ENCODE results near the gene B3GALNT2. TPM values are rescaled to one million over a fixed set of nuclear protein-coding genes. Genes with fewer than 3 reads are reported as not detected.

Gene B3GALNT2
- polyA plus RNA-seq, 3 donors, result 8.9 to 11.8 (median 10.4) TPM

GRCh38 chr1:235402457-235403200, 101.6 kb downstream of the B3GALNT2 start:
- 100% methylated on average over 2 of the region's 7 CpGs for WGBS (ENCODE audit: insufficient coverage)
- Histone ChIP-seq H3K9ac (ENCODE audit: insufficient read depth, low read length, poor library complexity, severe bottlenecking) (no peak overlapping the region), H3K4me1 (ENCODE audit: control insufficient read depth in 1 of 2, insufficient read depth in 2 of 2, low read length in 2 of 2) (no peaks in the 10 kb centered on the region), H3K36me3 (replicated peaks in 1 of 2; ENCODE audit: control insufficient read depth in 1 of 2, insufficient read depth in 2 of 2, low read length in 2 of 2) (peaks cover 8 to 20% of the 10 kb centered on the region in 2 donors), H3K9me3 (replicated peaks in 1 of 2; ENCODE audit: control insufficient read depth in 1 of 2, insufficient read depth in 1 of 2, low read length in 2 of 2) (no peaks in the 10 kb centered on the region), H4K20me1 (ENCODE audit: insufficient read depth, low read length) (peaks cover 4% of the 10 kb centered on the region), H3K4me2 (replicated peaks; ENCODE audit: extremely low read depth, low read length, poor library complexity, severe bottlenecking) (no peak overlapping the region), H3K27ac (ENCODE audit: low read depth in 1 of 2, low read length in 2 of 2) (no peak overlapping the region), H3K27me3 (ENCODE audit: control insufficient read depth in 2 of 2, insufficient read depth in 2 of 2, low read length in 2 of 2) (no peaks in the 10 kb centered on the region), H3K4me3 (replicated peaks in 1 of 3; ENCODE audit: low read depth in 2 of 3, low read length in 3 of 3) (no peak overlapping the region), H2AFZ (ENCODE audit: insufficient read depth, low read depth, low read length, poor library complexity, severe bottlenecking) (no peak overlapping the region), H3K79me2 (ENCODE audit: insufficient read depth, low read length) (peaks cover 29% of the 10 kb centered on the region)
- DNase-seq, result no peak
- H3K27ac Mint-ChIP-seq, result peak overlapping the region in 2 of 7 donors; percentile 33 to 72
- no peaks in the 10 kb centered on the region for H3K4me1 Mint-ChIP-seq
- H3K36me3 Mint-ChIP-seq, result peaks cover 17 to 35% of the 10 kb centered on the region in 2 donors
- intact Hi-C loops (cut with micrococcal nuclease), result no loop called here
- H3K27me3 Mint-ChIP-seq (ENCODE audit: low read depth in 3 of 3), result no peaks in the 10 kb centered on the region
- H3K4me3 Mint-ChIP-seq, result no peak overlapping the region
- H3K9me3 Mint-ChIP-seq, result no peaks in the 10 kb centered on the region
- no peak for TF ChIP-seq CTCF (IDR thresholded peaks at IDR 0.05)

- H3K4me1 Mint-ChIP-seq, result no peaks in the 10 kb centered on the region
- no peak overlapping the region for H2AFZ ChIP-seq (ENCODE audit: insufficient read depth, low read depth, low read length, poor library complexity, severe bottlenecking)
- H3K9me3 ChIP-seq (replicated peaks in 1 of 2; ENCODE audit: control insufficient read depth in 1 of 2, insufficient read depth in 1 of 2, low read length in 2 of 2), result no peaks in the 10 kb centered on the region
- H3K27me3 ChIP-seq (ENCODE audit: control insufficient read depth in 2 of 2, insufficient read depth in 2 of 2, low read length in 2 of 2), result no peaks in the 10 kb centered on the region
- no peak overlapping the region for H3K9ac ChIP-seq (ENCODE audit: insufficient read depth, low read length, poor library complexity, severe bottlenecking)
- H3K27ac Mint-ChIP-seq, result no peak overlapping the region
- peaks cover 17 to 38% of the 10 kb centered on the region in 2 donors for H3K36me3 Mint-ChIP-seq
- H3K4me3 ChIP-seq (replicated peaks in 1 of 3; ENCODE audit: low read depth in 2 of 3, low read length in 3 of 3), result no peak overlapping the region
- no peaks in the 10 kb centered on the region for H3K27me3 Mint-ChIP-seq (ENCODE audit: low read depth in 3 of 3)
- no peak overlapping the region for H3K4me3 Mint-ChIP-seq
- peaks cover 8 to 20% of the 10 kb centered on the region in 2 donors for H3K36me3 ChIP-seq (replicated peaks in 1 of 2; ENCODE audit: control insufficient read depth in 1 of 2, insufficient read depth in 2 of 2, low read length in 2 of 2)
- H4K20me1 ChIP-seq (ENCODE audit: insufficient read depth, low read length), result peaks cover 8% of the 10 kb centered on the region
- TF ChIP-seq CTCF (IDR thresholded peaks at IDR 0.05), result no peak
- no peaks in the 10 kb centered on the region for H3K4me1 ChIP-seq (ENCODE audit: control insufficient read depth in 1 of 2, insufficient read depth in 2 of 2, low read length in 2 of 2)
- 100% methylated on average over 2 of the region's 4 CpGs for WGBS (ENCODE audit: insufficient coverage)
- peaks cover 0 to 2% (median 0%) of the 10 kb centered on the region in 7 donors for H3K9me3 Mint-ChIP-seq
- H3K4me2 ChIP-seq (replicated peaks; ENCODE audit: extremely low read depth, low read length, poor library complexity, severe bottlenecking), result no peak overlapping the region
- H3K79me2 ChIP-seq (ENCODE audit: insufficient read depth, low read length), result peaks cover 37% of the 10 kb centered on the region
- no peak overlapping the region for H3K27ac ChIP-seq (ENCODE audit: low read depth in 1 of 2, low read length in 2 of 2)
- intact Hi-C loops (cut with micrococcal nuclease), result no loop called here
- no peak for DNase-seq
Observed at GRCh38 chr1:235401251-235401650, 103.0 kb downstream of the B3GALNT2 start.

Small RNA genes lying within 50 kb of the gene (small RNA-seq; reads per million reads assigned to genes)
- gene MTCO3P46 (ENCODE audit: insufficient read length, low read depth) (not detected), gene MTND4LP21 (ENCODE audit: insufficient read length, low read depth) (not detected), gene RPS21P1 (ENCODE audit: insufficient read length, low read depth) (not detected)

Other genes with a start within 250 kb of the B3GALNT2 start
- 10 to 100 TPM in 2 of 3 donors, 1 to 10 TPM in 1; 9.3 to 15.4 (median 11.1) TPM for gene ARID4B, start 176.3 kb downstream of the B3GALNT2 start, polyA plus RNA-seq
- gene GGPS1, start 175.9 kb downstream of the B3GALNT2 start, polyA plus RNA-seq, result 10 to 100 TPM in 2 of 3 donors, 1 to 10 TPM in 1; 7.9 to 53.0 (median 45.8) TPM
- 10 to 100 TPM; 15.4 to 19.4 (median 17.6) TPM for gene TBCE, start 137.0 kb downstream of the B3GALNT2 start, polyA plus RNA-seq
- gene GNG4, start 145.3 kb upstream of the B3GALNT2 start, polyA plus RNA-seq, result not detected

Measured in CD14-positive monocyte (primary cell).